NCI-H226 (cell line): ENCODE measurements around the gene KCNQ2.

Experiments used
- DNase-seq: peaks from one replicate; pipeline ENCODE4 v3.0.0-alpha.2; 2015

Gene KCNQ2

GRCh38 chr20:63365601-63366389 is 106.7 kb downstream of the KCNQ2 start:
- no peak for DNase-seq

- no peak for DNase-seq
These were observed 107.5 kb downstream of the KCNQ2 start for GRCh38 chr20:63364801-63365585.

- DNase-seq: no peak
These were observed 108.4 kb downstream of the KCNQ2 start for GRCh38 chr20:63363981-63364561.

DNA sequence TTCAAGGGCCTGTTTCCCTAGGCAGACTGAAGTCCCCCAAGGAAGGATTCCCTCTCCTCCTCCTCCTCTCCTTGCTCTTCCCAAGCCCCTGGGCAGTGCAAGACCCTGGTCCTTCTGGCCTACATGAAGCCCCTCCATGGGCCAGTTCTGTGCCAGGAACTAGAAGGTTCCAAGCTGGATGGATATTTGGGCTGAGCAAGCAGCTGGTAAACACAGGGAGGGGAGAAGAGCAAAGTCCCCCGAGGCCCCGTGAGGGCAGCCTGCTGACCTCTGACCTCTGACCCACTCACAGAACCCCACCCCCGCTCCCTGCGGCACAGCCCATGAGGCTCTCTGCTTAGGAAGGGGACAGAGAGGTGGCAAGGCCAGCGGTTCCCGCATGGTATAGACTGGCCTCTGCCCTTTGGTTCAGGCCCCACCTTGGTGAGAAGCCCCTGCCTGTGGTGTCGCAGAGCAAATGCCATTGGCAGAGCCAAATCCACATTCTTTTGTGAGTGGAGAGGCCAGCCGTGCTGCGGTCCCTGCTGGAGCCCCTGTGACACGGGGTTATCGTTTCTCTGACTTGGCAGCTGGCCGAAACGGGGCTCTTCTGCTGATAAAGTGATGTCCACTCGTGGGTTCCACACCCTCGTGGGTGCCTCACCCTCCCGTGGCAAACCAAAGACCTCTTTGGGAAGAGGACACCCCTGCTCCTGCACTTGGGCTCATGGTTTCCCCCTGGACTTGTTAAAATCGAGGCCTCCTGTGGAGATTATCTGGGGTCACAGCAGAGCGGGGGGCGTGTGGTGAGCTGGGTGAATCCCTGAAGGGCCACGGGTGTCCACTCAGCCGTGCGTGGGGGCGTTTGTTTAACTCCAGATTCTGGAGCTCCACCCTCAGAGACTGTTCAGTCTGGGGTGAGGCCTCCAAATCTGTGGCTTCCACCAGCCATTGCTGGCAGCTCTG is 109.2 kb downstream of the KCNQ2 start:
- no peak for DNase-seq

- DNase-seq: no peak
These were observed 109.9 kb downstream of the KCNQ2 start for GRCh38 chr20:63362436-63363009.

DNA sequence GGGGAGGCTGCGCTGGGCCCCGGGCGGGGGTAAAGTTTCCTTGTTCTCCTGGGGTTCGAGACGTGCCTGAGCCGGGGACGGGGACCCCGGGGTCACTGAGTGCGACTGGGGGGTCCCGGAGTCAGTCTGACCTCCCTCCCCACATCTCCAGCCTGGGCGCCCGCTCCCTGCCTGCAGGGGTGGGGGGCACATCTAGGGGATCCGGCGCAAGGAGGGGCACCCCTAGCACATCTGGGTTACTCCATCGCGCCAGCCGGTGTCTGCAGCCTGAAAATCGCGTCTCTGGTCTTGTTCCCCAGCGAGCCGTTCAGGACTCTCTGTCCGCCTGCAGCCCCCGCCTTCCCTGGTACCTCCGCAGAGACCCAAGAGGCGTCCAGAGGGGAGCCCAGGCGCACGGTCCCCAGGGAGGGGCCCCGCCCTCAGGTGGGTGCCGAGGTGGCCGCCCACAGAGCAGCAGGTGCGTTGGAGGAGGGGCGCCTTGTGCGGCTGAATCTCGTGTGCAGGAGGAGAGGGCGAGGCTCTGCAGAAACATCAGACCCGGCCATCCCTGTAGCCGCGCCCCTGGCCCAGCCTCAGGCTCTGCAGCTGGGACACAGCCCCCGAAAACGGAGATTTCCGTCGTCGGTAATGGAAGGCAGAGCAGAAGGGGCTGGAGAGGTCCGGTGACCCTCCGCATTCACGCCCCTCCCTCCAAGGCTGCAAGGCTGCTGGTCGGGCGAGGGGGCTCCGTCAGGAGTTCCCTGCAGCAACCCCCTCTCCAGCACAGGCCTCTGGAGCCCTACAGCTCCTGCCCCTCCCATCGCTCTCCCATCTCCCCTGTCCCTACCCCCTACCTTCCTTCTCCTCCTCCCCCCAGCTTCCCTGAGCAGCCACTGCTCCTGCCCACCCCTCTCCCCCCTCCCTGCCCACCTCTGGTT is 110.7 kb downstream of the KCNQ2 start:
- no peak for DNase-seq

DNA sequence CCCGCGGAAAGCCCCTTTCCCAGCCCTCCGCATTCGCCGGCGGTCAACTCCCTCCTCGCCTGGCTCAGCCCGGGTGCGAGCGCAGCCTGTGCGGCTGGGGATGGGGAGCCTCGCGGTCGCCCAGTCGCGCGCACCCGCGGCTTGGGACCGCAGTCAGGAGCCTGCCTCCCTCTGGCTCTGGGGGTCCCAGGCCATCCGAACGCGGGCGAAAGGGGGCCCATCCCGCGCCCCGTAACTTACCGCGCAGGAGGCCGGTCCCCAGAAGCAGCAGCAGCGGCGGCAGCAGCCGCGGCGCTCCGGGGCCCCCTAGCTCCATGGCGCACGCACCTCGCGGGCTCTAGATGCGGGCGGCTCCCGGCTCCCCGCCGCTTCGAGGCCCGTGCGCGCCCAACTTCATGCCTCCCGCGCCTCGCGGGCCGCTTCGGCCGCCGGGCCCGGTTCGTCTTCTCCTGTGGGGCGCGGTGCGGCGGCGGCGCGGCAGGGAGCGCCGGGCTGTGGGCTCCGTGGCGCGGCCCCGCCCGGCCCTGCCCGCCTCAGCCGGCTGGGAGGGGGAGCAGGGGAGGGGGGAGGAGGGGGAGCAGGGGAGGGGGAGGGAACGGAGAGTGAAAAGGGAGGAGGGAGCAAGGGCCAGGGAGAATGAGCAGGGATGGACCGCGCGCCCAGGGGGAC is 111.5 kb downstream of the KCNQ2 start, which contains the start of gene CHRNA4:
CHRNA4 (minus strand) TSS at position 500 of the 669 bp plus-strand sequence; CDS start at position 316, 184 bp downstream.
- no peak for DNase-seq

- DNase-seq: no peak
These were observed 112.3 kb downstream of the KCNQ2 start for GRCh38 chr20:63359937-63360849.

DNA sequence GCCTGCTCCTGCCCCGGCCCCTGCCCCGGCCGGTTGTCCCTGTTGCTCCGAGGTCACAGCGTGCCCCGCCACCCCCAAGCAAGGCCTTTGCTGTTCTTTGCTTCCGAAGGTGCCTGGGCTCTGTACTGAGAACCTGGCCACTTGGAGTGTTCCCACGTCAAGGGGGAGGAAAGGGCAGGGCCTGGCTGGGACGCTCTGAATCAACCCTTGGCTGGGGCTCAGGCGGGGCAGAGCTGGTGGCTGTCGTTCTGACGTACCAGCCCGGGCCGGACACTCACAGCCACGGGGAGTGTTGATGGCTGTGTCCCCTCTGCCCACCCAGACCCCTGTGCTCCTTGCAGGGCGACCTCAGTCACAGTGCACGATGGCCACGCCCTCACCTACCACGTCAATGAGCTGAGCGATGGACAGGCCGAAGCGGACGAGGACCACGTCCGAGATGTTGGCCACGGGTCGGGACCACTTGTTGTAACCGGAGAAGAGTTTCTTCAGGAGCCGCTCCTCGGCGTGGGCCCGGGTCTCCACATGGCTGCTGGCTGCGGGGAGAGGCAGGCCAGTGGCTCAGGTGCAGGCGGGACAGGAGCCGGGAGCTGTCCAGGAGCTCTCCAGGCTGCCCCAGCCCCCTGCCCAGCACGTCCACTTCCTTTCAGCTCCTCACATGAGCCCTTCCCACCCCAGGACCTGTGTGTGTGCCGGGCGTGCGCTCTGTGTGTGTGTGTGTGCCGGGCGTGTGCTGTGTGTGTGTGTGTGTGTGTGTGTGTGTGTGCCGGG is 113.1 kb downstream of the KCNQ2 start:
- DNase-seq: no peak

- DNase-seq: no peak
These were observed 114.2 kb downstream of the KCNQ2 start for GRCh38 chr20:63357921-63358905.

DNA sequence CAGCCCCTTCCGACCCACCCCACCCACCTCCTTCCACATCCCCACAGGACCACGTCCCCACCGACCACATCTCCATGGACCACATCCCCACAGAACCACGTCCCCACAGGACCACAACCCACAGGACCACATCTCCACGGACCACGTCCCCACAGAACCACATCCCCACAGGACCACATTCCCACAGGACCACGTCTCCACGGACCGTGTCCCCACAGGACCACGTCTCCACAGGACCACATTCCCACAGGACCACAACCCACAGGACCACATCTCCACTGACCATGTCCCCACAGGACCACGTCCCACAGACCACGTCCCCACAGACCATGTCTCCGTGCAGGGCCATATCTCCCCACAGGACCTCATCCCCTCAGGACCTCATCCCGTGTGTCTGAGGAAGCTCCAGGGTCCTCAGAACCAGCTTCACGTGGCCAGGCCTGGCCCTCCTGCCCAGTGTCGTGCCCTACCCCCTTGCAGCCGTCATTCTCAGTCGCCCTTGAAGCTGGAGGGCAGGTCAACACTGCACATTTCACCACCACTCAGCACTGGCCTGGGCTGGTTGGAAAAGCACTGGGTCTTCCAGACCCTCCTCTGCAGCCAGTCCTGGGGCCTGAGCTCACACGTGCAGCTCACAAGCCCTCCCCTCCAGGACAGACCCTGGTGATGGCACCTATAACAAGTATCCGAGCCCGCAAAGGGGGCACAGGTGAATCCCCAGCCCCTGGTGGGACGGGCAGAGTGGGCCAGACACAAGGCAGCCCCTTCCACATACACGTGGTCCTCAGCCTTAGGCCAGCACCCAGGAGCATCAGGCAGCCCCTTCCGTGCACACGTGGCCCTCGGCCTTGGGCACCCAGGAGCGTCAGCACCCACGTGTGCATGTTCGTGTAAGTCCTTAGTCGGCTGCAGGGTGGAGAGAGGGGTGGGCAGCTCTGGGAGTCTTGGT is 115.2 kb downstream of the KCNQ2 start:
- no peak for DNase-seq

DNA sequence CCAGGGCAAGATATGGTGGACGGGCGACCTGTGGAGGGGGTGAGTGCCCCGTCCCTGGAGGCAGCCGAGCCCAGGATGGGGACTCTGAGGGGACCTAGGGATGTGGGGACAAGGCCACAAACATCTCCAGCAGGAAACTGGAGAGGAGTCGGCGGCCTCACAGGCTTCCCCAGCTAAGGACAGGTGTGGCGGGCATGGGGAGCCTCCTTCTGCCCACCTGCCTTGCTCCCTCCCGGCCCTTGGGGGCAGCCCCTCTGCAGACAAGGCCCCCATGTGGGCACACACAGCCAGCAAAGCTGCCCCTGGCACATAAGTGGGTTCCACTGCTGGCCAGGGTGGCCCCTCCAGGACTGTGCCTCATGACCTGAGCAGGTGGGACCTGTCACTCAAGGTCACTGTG is 115.9 kb downstream of the KCNQ2 start:
- no peak for DNase-seq

DNA sequence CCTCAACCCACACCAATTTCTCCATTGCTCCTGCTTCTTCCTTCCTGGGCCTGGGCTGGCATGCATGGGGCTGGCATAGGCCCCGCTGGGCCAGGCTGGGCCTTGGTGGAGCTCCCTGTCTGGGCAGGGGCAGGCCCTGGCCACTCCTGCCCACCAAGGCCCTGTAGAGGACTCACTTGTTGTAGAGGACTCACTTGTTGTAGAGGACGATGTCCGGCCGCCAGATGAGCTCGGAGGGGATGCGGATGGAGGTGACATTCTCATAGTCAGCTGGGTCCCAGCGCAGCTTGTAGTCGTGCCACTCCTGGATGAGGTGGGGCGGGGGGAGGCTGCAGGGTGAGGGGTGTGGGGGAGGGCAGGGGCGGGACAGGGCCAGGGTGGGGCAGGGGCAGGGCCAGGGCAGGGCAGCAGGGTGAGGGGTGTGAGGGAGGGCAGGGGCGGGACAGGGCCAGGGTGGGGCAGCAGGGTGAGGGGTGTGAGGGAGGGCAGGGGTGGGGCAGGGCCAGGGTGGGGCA is 116.6 kb downstream of the KCNQ2 start:
- no peak for DNase-seq

DNA sequence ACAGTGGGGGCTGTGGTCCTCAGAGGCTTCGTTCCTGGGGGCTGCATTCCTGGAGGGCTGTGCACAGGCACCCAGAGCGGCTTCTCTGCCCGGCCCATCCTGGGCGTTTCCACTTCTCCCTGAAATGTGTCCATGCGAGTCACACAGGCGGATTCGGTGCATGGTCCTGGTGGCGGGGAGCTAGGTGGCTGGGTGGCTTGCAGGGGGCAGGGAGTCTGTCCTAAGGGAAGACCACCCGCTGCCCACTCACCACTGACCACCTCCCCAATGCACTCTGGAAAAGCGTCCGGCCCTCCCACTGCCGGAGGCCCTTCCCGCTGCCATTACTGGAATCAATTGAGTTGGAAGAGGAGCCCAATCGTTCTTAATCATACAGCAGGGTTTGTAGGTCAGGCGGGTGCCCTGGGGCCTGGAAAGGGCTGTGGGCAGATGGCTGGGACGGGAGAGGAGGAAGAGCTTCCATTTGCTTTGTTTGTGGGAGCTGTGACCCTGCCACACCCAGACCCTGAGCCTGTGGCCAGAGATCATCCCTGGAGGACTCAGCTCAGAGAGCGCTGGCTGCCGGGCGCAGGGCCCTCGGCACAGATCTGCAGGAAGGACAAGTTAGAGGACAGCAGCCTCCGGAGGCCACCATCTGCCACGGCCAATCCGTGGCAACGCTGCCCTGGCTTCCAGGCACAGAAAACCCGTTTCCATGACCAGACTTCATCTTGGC is 117.7 kb downstream of the KCNQ2 start:
- no peak for DNase-seq

- no peak for DNase-seq
These were observed 119.6 kb downstream of the KCNQ2 start for GRCh38 chr20:63352811-63353221.
